Muscle layer of duodenum (tissue), 2 donors: ENCODE data around the gene WDPCP.
"Not testable (repeated sequence)": the region's sequence is repeated elsewhere in the genome, so short reads cannot be mapped to it uniquely, and the experiment has no call there.

ENCODE experiments used
- H3K27ac ChIP-seq: one replicate; pipeline ENCODE4 v1.7.0; 2013; ENCODE audit warnings: mild to moderate bottlenecking, low read length
- H3K27me3 ChIP-seq: one replicate; pipeline ENCODE4 v1.7.0; 2013; ENCODE audit warnings: low read depth, mild to moderate bottlenecking, control low read depth, low read length
- H3K36me3 ChIP-seq, 2 donors: one replicate each; pipeline ENCODE4 v1.7.0; 2013; ENCODE audit warnings: low read length in 2 of 2, control low read depth in 1 of 2, mild to moderate bottlenecking in 1 of 2; ENCODE audit not compliant: insufficient read depth in 2 of 2, control insufficient read depth in 1 of 2
- H3K4me1 ChIP-seq, 2 donors: one replicate each; pipeline ENCODE4 v1.7.0; 2013; ENCODE audit warnings: low read length in 2 of 2, mild to moderate bottlenecking in 2 of 2, control low read depth in 1 of 2, moderate library complexity in 1 of 2; ENCODE audit not compliant: insufficient read depth in 2 of 2, control insufficient read depth in 1 of 2
- H3K4me3 ChIP-seq, 2 donors: one replicate each; pipeline ENCODE4 v1.7.0; 2013; ENCODE audit warnings: low read length in 2 of 2, low read depth in 1 of 2, mild to moderate bottlenecking in 1 of 2
- H3K9me3 ChIP-seq, 2 donors: one replicate each; pipeline ENCODE4 v1.7.0; 2013; ENCODE audit warnings: low read length in 2 of 2, control low read depth in 1 of 2, mild to moderate bottlenecking in 1 of 2; ENCODE audit not compliant: control insufficient read depth in 1 of 2
- donor health status: healthy.

WDPCP gene

GRCh38 chr2:63300835-63301234 is 287.4 kb downstream of the WDPCP start:
- Histone ChIP-seq H3K4me1 (no peaks in the 10 kb centered on the region), H3K27ac (no peak overlapping the region), H3K36me3 (peaks cover 0 to 20% of the 10 kb centered on the region in 2 donors), H3K27me3 (no peaks in the 10 kb centered on the region), H3K4me3 (peak overlapping the region in 1 of 2 donors; percentile 0), H3K9me3 (peaks cover 24 to 54% of the 10 kb centered on the region in 2 donors)

DNA sequence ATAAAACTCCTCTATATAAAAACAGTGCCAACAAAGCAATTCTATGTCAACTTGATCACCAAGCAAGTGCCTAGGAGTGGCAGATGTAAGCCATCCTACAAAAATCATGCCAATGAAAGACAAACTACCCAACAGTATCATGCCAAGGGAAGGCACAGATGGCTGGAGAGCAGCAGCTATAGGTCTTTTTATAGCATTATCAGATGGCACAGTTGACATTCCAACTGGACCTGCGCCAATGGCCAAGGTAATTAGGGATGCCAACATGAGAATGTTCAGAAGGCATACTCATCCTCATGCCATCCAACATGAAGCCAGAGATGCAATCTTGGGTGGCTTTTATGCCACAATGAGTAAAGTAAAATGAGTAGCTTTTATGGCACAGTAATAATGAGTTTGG is 300.3 kb downstream of the WDPCP start:
- Histone ChIP-seq H3K27me3 (no peaks in the 10 kb centered on the region), H3K36me3 (no peaks in the 10 kb centered on the region), H3K4me1 (no peaks in the 10 kb centered on the region), H3K9me3 (peaks cover 9 to 29% of the 10 kb centered on the region in 2 donors), H3K27ac (no peak overlapping the region), H3K4me3 (no peak overlapping the region)

DNA sequence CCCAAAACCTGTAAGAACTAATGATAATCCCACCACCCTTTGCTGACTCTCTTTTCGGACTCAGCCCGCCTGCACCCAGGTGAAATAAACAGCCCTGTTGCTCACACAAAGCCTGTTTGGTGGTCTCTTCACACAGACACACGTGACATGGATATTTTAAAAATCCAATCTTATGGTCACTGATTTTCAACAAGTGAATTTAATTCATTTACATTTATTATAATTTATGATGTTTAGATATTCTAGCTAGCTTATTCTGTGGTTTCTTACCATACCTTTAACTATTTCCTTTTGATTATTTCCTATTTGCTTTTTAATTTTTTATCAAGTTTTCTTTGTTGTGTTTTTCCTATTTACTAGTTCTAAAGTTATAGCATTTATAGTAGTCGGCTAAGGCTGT is 301.8 kb downstream of the WDPCP start:
- H3K27ac ChIP-seq, H3K36me3 ChIP-seq, H3K4me1 ChIP-seq, H3K4me3 ChIP-seq, H3K27me3 ChIP-seq: not testable (repeated sequence)
- H3K9me3 ChIP-seq = peaks cover 9 to 36% of the 10 kb centered on the region in 2 donors

DNA sequence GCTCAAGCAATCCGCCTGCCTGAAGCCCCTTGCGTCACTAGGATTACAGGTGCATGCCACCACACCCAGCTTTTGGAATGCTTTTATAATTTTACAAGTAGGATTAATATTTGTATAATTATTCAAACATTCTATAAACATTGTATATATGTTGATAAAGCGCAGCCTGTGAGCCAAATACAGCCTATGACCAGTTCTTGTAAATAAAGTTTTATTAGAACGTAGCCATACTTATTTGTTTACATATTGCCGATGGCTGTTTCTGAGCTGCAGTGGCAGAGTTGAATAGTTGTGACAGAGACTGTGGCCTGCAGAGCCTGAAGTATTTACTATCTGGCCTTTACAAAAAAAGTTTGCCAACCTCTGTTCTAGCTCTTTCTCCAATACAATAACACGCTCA is 305.0 kb downstream of the WDPCP start:
- H3K4me1 ChIP-seq = no peaks in the 10 kb centered on the region
- H3K27me3 ChIP-seq = no peaks in the 10 kb centered on the region
- H3K27ac ChIP-seq = no peak overlapping the region
- peaks cover 9 to 45% of the 10 kb centered on the region in 2 donors for H3K9me3 ChIP-seq
- no peak overlapping the region for H3K4me3 ChIP-seq
- no peaks in the 10 kb centered on the region for H3K36me3 ChIP-seq

GRCh38 chr2:63272560-63272959 is 315.7 kb downstream of the WDPCP start:
- Histone ChIP-seq H3K4me1 (no peaks in the 10 kb centered on the region), H3K36me3 (peaks cover 0 to 4% of the 10 kb centered on the region in 2 donors), H3K4me3 (peak overlapping the region in 1 of 2 donors; percentile 17), H3K27ac (no peak overlapping the region), H3K27me3 (no peaks in the 10 kb centered on the region), H3K9me3 (peaks cover 9 to 42% of the 10 kb centered on the region in 2 donors)

- peaks cover 9 to 37% of the 10 kb centered on the region in 2 donors for H3K9me3 ChIP-seq
- no peak overlapping the region for H3K27ac ChIP-seq
- no peaks in the 10 kb centered on the region for H3K27me3 ChIP-seq
- no peak overlapping the region for H3K4me3 ChIP-seq
- H3K4me1 ChIP-seq = no peaks in the 10 kb centered on the region
- peaks cover 0 to 2% of the 10 kb centered on the region in 2 donors for H3K36me3 ChIP-seq
These were observed 317.6 kb downstream of the WDPCP start for GRCh38 chr2:63270717-63271116.

DNA sequence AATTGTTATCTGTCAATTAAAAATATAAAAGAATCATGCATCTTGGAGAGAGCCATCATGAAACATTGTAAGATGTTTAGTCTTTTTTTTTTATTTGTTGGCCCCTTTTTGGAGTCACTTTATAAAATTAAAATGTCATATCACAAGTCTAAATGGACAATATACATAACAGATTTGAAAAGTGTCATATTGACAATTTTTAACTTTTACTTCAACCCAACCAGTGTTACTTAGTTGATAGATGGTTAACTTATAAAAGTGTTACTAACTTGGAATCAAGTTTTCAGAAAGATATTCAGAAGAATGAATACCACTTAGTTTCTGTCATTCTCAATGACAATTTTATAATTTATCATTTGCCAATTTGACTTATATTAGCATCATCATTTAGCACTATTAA is 319.3 kb downstream of the WDPCP start:
- Histone ChIP-seq H3K4me3 (no peak overlapping the region), H3K4me1 (no peaks in the 10 kb centered on the region), H3K9me3 (peaks cover 9 to 24% of the 10 kb centered on the region in 2 donors), H3K27ac (no peak overlapping the region), H3K27me3 (no peaks in the 10 kb centered on the region), H3K36me3 (no peaks in the 10 kb centered on the region)

DNA sequence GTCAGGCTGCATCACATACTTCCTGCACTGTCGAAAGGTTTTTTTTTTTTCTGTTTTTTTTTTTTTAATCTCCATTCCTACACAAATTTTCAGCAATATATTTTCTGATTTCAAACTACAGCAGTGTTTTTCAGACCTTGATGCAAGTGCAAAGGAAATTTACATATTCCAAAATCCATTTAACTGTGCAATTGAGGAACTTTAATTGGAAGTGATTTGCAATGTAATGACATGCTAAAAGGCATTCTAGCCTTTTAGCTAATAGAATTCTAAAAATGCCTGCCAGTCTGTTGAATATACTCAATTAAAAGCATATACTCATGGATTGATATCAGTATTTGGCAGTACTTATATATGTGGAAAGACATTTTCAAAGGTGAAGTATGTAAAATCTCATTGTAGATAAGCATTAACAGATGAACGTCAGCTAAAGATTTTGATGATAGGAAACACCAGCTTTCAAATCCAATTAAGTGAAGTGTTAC is 327.1 kb downstream of the WDPCP start:
- no peaks in the 10 kb centered on the region for H3K4me1 ChIP-seq
- H3K9me3 ChIP-seq = no peaks in the 10 kb centered on the region
- no peaks in the 10 kb centered on the region for H3K27me3 ChIP-seq
- no peaks in the 10 kb centered on the region for H3K36me3 ChIP-seq
- H3K27ac ChIP-seq = no peak overlapping the region
- no peak overlapping the region for H3K4me3 ChIP-seq

- peaks cover 0 to 4% of the 10 kb centered on the region in 2 donors for H3K36me3 ChIP-seq
- no peaks in the 10 kb centered on the region for H3K9me3 ChIP-seq
- H3K4me3 ChIP-seq = no peak overlapping the region
- no peaks in the 10 kb centered on the region for H3K27me3 ChIP-seq
- no peaks in the 10 kb centered on the region for H3K4me1 ChIP-seq
- no peak overlapping the region for H3K27ac ChIP-seq
These were observed 330.8 kb downstream of the WDPCP start for GRCh38 chr2:63257473-63257872.

GRCh38 chr2:63249161-63249560 is 339.1 kb downstream of the WDPCP start:
- Histone ChIP-seq H3K4me1 (no peaks in the 10 kb centered on the region), H3K36me3 (no peaks in the 10 kb centered on the region), H3K27me3 (no peaks in the 10 kb centered on the region), H3K27ac (no peak overlapping the region), H3K4me3 (no peak overlapping the region), H3K9me3 (no peaks in the 10 kb centered on the region)

DNA sequence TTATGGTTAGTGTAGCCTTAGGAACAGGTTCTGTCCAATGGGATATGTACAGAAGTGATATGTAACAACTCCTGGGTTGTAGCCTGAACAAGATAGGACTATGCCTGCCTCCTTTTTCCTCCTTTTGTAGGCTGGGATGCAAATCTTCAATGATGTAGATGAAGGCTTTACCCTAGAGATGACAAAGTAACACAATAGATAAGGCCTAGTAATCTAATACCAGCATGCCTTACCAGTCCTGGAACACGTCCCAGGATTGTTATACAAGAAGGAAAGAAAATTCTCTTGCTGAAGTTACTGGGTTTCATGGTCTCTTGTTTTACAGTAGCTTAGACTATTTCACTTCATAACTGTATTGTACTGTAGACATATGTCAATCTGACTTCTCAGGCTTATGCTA is 345.5 kb downstream of the WDPCP start:
- Histone ChIP-seq H3K27me3 (no peaks in the 10 kb centered on the region), H3K4me3 (no peak overlapping the region), H3K9me3 (no peaks in the 10 kb centered on the region), H3K4me1 (no peaks in the 10 kb centered on the region), H3K27ac (no peak overlapping the region), H3K36me3 (no peaks in the 10 kb centered on the region)

GRCh38 chr2:63225964-63226686 is 362.2 kb downstream of the WDPCP start:
- Histone ChIP-seq H3K36me3 (no peaks in the 10 kb centered on the region), H3K4me1 (no peaks in the 10 kb centered on the region), H3K4me3 (no peak overlapping the region), H3K9me3 (peaks cover 0 to 3% of the 10 kb centered on the region in 2 donors), H3K27me3 (no peaks in the 10 kb centered on the region), H3K27ac (no peak overlapping the region)
